HCT116 (cell line): ENCODE measurements around the gene PTPRA. TPM values are rescaled to one million over a fixed set of nuclear protein-coding genes. Genes with fewer than 3 reads are reported as not detected.

Experiments
- ATAC-seq: fragments of 200-7000 bp; cut with Tn5 transposase; 2 replicates; pipeline ENCODE4 v1.9.1; 2020; ENCODE audit warnings: mild to moderate bottlenecking, moderate library complexity
- BruUV-seq: library from RNA; stranded (reverse); fragments of 400-500 nt; replicated peaks from 2 replicates; lab custom pipeline; 2021; lab: Mats Ljungman, UMichigan
- CTCF ChIA-PET: fragments of 300-600 bp; sonication (Branson Sonifier 250); formaldehyde crosslinking; loops from one replicate; lab custom pipeline; 2021; ENCODE audit warnings: antibody characterized with exemption; lab: Charles Lee
- POLR2A ChIA-PET: fragments of 300-600, 350-600 bp; sonication (Branson Sonifier 250); formaldehyde crosslinking; loops from one replicate; lab custom pipeline; 2021; ENCODE audit warnings: antibody characterized with exemption; lab: Charles Lee
- RAD21 ChIA-PET, 2 experiments: fragments of 300-600 bp; sonication (Branson Sonifier 250); formaldehyde crosslinking; loops; one replicate each; lab custom pipeline; 2023; ENCODE audit warnings: low total read pairs in 2 of 2; ENCODE audit not compliant: uncharacterized antibody in 2 of 2, unreplicated experiment in 2 of 2, low non-redundant PET in 1 of 2; lab: Charles Lee
- DNase-seq: peaks from one replicate; pipeline ENCODE4 v3.0.0-alpha.2; 2010; ENCODE audit warnings: low read depth, low spot score
- H2AFZ ChIP-seq: fragments of 200-600 bp; shearing (Covaris generic), sonication (generic); 2 replicates; pipeline ENCODE4 v1.6.1; 2017; ENCODE audit warnings: low read depth, mixed run types, mixed read lengths, antibody characterized with exemption, low read length; ENCODE audit not compliant: poor library complexity, severe bottlenecking
- H3K27ac ChIP-seq: 2 replicates; pipeline ENCODE4 v1.5.1; 2012; ENCODE audit warnings: low read depth, low read length
- H3K27me3 ChIP-seq: fragments of 200-600 bp; sonication (generic); 2 replicates; pipeline ENCODE4 v1.6.1; 2016; ENCODE audit warnings: mixed run types, low read length, mixed read lengths; ENCODE audit not compliant: insufficient read depth
- H3K36me3 ChIP-seq, 2 experiments: fragments of 200-500 bp in 1 of 2; fragments of 200-600 bp in 1 of 2; sonication (Bioruptor generic) in 1 of 2; sonication (generic) in 1 of 2; 2 replicates each; pipeline versions ENCODE4 v1.5.1 to v1.6.1; 2014 to 2016; ENCODE audit warnings: low read length in 2 of 2, inconsistent platforms in 1 of 2, mixed read lengths in 1 of 2, mixed run types in 1 of 2; ENCODE audit not compliant: insufficient read depth in 2 of 2, control insufficient read depth in 1 of 2
- H3K4me1 ChIP-seq, 2 experiments: fragments of 200-600 bp in 1 of 2; sonication (generic) in 1 of 2; 2 replicates each; pipeline versions ENCODE4 v1.5.1 to v1.6.1; 2012 to 2017; ENCODE audit warnings: low read length in 2 of 2, inconsistent platforms in 1 of 2, mild to moderate bottlenecking in 1 of 2, mixed read lengths in 1 of 2, mixed run types in 1 of 2, moderate library complexity in 1 of 2; ENCODE audit not compliant: insufficient read depth in 2 of 2, control insufficient read depth in 1 of 2
- H3K4me2 ChIP-seq: fragments of 200-600 bp; sonication (generic); 2 replicates; pipeline ENCODE4 v1.6.1; 2017; ENCODE audit warnings: mixed run types, low read length, mixed read lengths
- H3K4me3 ChIP-seq, 2 experiments: fragments of 200-600 bp in 1 of 2; sonication (generic) in 1 of 2; replicated peaks in 1 of 2; 2 replicates each; pipeline ENCODE4 v1.5.1; 2011 to 2016; ENCODE audit warnings: low read length in 2 of 2, control low read depth in 1 of 2, low read depth in 1 of 2, mild to moderate bottlenecking in 1 of 2, mixed read lengths in 1 of 2, mixed run types in 1 of 2
- H3K79me2 ChIP-seq: fragments of 200-600 bp; sonication (generic); 2 replicates; pipeline ENCODE4 v1.6.1; 2017; ENCODE audit warnings: mild to moderate bottlenecking, mixed run types, low read length, moderate library complexity, mixed read lengths; ENCODE audit not compliant: insufficient read depth
- H3K9ac ChIP-seq: fragments of 200-600 bp; sonication (generic); 2 replicates; pipeline ENCODE4 v1.6.1; 2016; ENCODE audit warnings: low read length, mixed read lengths
- H3K9me2 ChIP-seq: fragments of 200-600 bp; sonication (generic), shearing (Covaris generic); 2 replicates; pipeline ENCODE4 v1.6.1; 2017; ENCODE audit warnings: mixed run types, mild to moderate bottlenecking, moderate library complexity; ENCODE audit not compliant: insufficient read depth
- H3K9me3 ChIP-seq, 2 experiments: fragments of 200-500 bp in 1 of 2; fragments of 200-600 bp in 1 of 2; sonication (Bioruptor generic) in 1 of 2; sonication (generic) in 1 of 2; 2 replicates each; pipeline ENCODE4 v1.6.1; 2014 to 2017; ENCODE audit warnings: low read length in 2 of 2, mixed read lengths in 2 of 2, inconsistent platforms in 1 of 2, low read depth in 1 of 2, mild to moderate bottlenecking in 1 of 2, mixed run types in 1 of 2, moderate library complexity in 1 of 2; ENCODE audit not compliant: control insufficient read depth in 1 of 2, insufficient read depth in 1 of 2
- H4K20me1 ChIP-seq: fragments of 200-600 bp; sonication (generic), shearing (Covaris generic); 2 replicates; pipeline ENCODE4 v1.6.1; 2017; ENCODE audit warnings: mixed run types, mild to moderate bottlenecking, moderate library complexity; ENCODE audit not compliant: insufficient read depth
- CBX3 ChIP-seq: IDR thresholded peaks from 2 replicates; pipeline ENCODE4 v1.6.1; 2012; ENCODE audit warnings: low read depth
- CEBPB ChIP-seq: IDR thresholded peaks from 2 replicates; pipeline ENCODE4 v1.6.1; 2012; ENCODE audit warnings: low read depth
- EZH2 ChIP-seq: fragments of 200-600 bp; sonication (generic); IDR thresholded peaks from 2 replicates; pipeline ENCODE4 v1.6.1; 2017; ENCODE audit warnings: antibody characterized with exemption, mixed run types
- MAX ChIP-seq: IDR thresholded peaks from 2 replicates; pipeline ENCODE4 v1.6.1; 2012
- POLR2AphosphoS5 ChIP-seq: IDR thresholded peaks from 2 replicates; pipeline ENCODE4 v1.6.1; 2011; ENCODE audit warnings: mild to moderate bottlenecking, low read depth, low read length, moderate library complexity
- RAD21 ChIP-seq: IDR thresholded peaks from 2 replicates; pipeline ENCODE4 v1.6.1; 2012; ENCODE audit warnings: low read depth, mild to moderate bottlenecking
- SRF ChIP-seq: IDR thresholded peaks from 2 replicates; pipeline ENCODE4 v1.6.1; 2012; ENCODE audit warnings: low read depth
- ZBTB33 ChIP-seq: IDR thresholded peaks from 2 replicates; pipeline ENCODE4 v1.6.1; 2011; ENCODE audit warnings: mild to moderate bottlenecking, low read length, moderate library complexity; ENCODE audit not compliant: insufficient replicate concordance; ENCODE audit errors: extremely low read depth
- intact Hi-C: fragments of 100-400 bp; cut with micrococcal nuclease; formaldehyde crosslinking; loops from 2 replicates; pipeline ENCODE4 v1.10.0; 2022
- total RNA-seq: library from RNA; stranded (reverse); gene quantifications from one replicate; pipeline ENCODE4 v1.2.1, GENCODE V29; 2021; ENCODE audit not compliant: unreplicated experiment

PTPRA gene
- total RNA-seq, 1 experiment from 2014 or later = 44.6 TPM

GRCh38 chr20:2873010-2873746, at the start of gene PTPRA (continued):
- TF ChIP-seq POLR2AphosphoS5 (peak; percentile 97), ZBTB33 (no peak), CEBPB (no peak), EZH2 (no peak), MAX (peak; percentile 51), RAD21 (no peak)

- H4K20me1 ChIP-seq = no peaks in the 10 kb centered on the region
- ChIA-PET POLR2A (no interaction called here), RAD21 (no interaction called here)
- no peaks in the 10 kb centered on the region for H3K36me3 ChIP-seq
- H3K79me2 ChIP-seq = no peaks in the 10 kb centered on the region
- intact Hi-C loops = no loop called here
- H3K4me3 ChIP-seq = no peak overlapping the region
- DNase-seq (no peak), ATAC-seq (no peak)
- H3K4me2 ChIP-seq = no peak overlapping the region
- no peaks in the 10 kb centered on the region for H3K9me2 ChIP-seq
- no peak overlapping the region for H2AFZ ChIP-seq
- peaks cover 3 to 4% of the 10 kb centered on the region in 2 experiments; a peak in 3 of 4 replicates for H3K4me1 ChIP-seq
- TF ChIP-seq EZH2 (no peak), SRF (no peak), CBX3 (no peak)
- TF ChIP-seq, all 23 proteins: peak for 0
- CTCF ChIA-PET = no interaction called here
- Histone ChIP-seq H3K9ac (no peak overlapping the region), H3K27ac (no peak overlapping the region), H3K9me3 (no peaks in the 10 kb centered on the region), H3K27me3 (peaks cover 16% of the 10 kb centered on the region; the same call in 1 of the 2 replicates)
- BruUV-seq = no TSS peak
Observed at GRCh38 chr20:2825761-2826160, 47.5 kb upstream of the PTPRA start.
